Measurements from ENCODE around the gene PIK3C2B. TPM values are rescaled to one million over a fixed set of nuclear protein-coding genes. Genes with fewer than 3 reads are reported as not detected.

The PIK3C2B gene
- total RNA-seq, 2 donors from 2014 or later: 43.1 to 54.5 TPM

DNA sequence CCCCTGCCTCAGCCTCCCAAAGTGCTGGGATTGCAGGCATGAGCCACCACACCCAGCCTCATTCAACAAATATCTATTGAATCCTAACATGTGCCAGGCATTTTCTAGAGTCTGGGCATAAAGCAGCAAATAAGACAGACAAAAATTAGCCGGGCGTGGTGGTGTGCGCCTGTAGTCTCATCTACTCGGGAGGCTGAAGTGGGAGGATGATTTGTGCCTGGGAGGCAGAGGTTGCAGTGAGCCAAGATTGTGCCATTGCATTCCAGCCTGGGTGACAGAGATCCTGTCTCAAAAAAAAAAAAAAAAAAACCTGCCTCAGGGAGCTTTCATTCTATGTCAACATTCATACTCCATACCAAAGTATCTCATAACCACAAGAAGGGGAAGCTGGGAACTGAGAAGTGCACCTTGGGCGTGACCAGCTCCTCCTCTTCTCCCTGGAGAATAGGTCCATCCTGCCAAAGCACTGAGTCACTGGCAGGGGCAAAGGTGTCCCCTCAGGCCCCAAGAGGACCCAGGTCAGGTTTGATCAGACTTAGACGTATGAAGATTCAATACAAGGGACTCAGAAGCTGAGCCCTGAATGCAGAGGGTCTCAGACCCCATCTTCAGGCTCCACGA, 46.2 kb downstream of the PIK3C2B start:
- ATAC-seq (replicated peaks in 1 of 2) (no peak), DNase-seq (no peak)
- peaks cover 11 to 22% of the 10 kb centered on the region in 2 donors for H3K36me3 Mint-ChIP-seq (ENCODE audit: insufficient read depth in 2 of 2)
- peaks cover 71% of the 10 kb centered on the region for H3K4me1 Mint-ChIP-seq (ENCODE audit: low read depth)
- no peaks in the 10 kb centered on the region for H3K27me3 Mint-ChIP-seq (ENCODE audit: low read depth)
- H3K4me3 Mint-ChIP-seq: no peak overlapping the region
- no peaks in the 10 kb centered on the region for H3K9me3 Mint-ChIP-seq
- peak overlapping the region; percentile 47 for H3K27ac Mint-ChIP-seq

DNA sequence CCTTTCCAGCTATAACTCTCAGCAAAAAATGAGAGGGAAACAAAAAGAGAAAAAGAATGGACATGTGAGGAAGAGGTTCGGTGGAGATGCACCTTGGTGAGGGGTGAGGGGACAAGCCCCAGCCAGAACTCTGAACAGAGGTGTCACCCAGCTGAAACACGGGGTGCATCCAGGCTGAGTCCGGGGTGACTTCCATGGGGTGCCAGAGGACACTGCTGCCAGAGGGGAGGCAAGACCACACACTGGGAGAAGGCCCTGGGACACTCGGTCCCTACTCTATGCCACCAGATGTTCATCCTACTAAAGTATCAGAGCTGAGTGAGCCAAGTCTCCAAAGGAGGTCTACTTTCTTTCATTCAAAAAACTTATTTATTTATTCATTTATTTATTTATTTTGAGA, 46.9 kb downstream of the PIK3C2B start:
- Mint-ChIP-seq H3K9me3 (no peaks in the 10 kb centered on the region), H3K27me3 (ENCODE audit: low read depth) (no peaks in the 10 kb centered on the region), H3K4me3 (no peak overlapping the region), H3K27ac (peak overlapping the region; percentile 50), H3K36me3 (ENCODE audit: insufficient read depth in 2 of 2) (peaks cover 7 to 20% of the 10 kb centered on the region in 2 donors), H3K4me1 (ENCODE audit: low read depth) (peaks cover 70% of the 10 kb centered on the region)
- DNase-seq (no peak), ATAC-seq (replicated peaks in 1 of 2) (no peak)

DNA sequence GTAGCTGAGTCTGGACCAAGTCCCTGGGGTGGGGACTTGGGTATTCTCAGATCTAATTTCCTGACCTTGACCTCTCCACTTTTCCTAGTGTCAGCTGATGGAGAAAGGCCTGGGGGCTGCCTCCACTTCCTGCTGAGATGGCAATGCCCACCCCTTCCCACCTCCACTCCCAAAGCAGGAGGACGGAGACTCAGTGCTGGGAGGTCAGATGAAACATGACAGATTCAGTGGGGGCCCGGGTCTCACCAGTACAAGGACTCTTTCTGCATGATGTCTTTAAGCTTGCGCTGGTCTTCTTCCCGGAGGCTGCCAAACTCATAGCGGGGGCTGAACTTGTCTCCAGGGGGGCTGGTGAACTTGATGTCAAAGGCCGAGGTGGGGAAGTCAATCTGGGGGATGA, 47.4 kb downstream of the PIK3C2B start:
- H3K4me3 Mint-ChIP-seq: no peak overlapping the region
- peaks cover 7 to 21% of the 10 kb centered on the region in 2 donors for H3K36me3 Mint-ChIP-seq (ENCODE audit: insufficient read depth in 2 of 2)

DNA sequence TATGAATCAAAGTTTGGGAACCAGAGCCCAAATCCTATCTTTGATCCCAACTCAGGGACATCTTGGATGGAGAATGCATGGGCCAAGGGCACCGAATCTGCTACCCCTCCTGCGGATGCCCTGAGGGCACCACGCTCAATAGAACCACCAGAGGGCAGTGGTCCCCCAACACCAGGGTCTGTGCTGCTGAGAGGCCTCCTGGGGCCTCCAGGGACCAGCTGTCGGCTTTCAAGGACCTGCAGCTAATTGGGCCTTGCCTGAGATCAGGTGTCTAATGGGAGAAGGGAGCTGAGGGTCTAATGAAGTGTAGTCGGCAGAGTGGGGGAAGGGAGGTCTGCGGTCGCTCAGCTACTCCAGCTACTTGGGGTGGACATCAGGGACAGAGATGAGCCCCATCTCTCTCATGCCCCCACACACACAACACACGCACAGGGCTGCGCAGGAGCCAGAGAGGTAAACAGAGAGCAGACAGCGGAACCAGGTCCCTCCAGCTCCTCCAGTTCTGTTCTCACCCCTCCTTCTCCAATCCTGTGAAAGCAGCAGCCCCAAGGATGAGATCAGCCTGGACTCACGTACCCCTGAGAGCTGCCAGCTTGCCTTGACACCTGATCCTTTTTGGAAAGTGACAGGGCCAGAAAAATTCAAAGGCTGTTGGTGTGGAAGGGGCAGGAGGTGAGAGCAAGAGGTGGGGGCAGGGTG, 48.0 kb downstream of the PIK3C2B start:
- peaks cover 10 to 25% of the 10 kb centered on the region in 2 donors for H3K36me3 Mint-ChIP-seq (ENCODE audit: insufficient read depth in 2 of 2)
- peaks cover 59% of the 10 kb centered on the region for H3K4me1 Mint-ChIP-seq (ENCODE audit: low read depth)
- peak; percentile 78 to 79 for ATAC-seq (replicated peaks in 1 of 2)
- no peaks in the 10 kb centered on the region for H3K27me3 Mint-ChIP-seq (ENCODE audit: low read depth)
- DNase-seq: peak; percentile 75 to 80
- no peaks in the 10 kb centered on the region for H3K9me3 Mint-ChIP-seq
- no peak overlapping the region for H3K4me3 Mint-ChIP-seq
- peak overlapping the region; percentile 74 for H3K27ac Mint-ChIP-seq

More for the DNA sequence above, 47.4 kb downstream of the PIK3C2B start:
- DNase-seq (no peak), ATAC-seq (replicated peaks in 1 of 2) (no peak)
- Mint-ChIP-seq H3K4me1 (ENCODE audit: low read depth) (peaks cover 65% of the 10 kb centered on the region), H3K27me3 (ENCODE audit: low read depth) (no peaks in the 10 kb centered on the region), H3K9me3 (no peaks in the 10 kb centered on the region), H3K27ac (no peak overlapping the region)

DNA sequence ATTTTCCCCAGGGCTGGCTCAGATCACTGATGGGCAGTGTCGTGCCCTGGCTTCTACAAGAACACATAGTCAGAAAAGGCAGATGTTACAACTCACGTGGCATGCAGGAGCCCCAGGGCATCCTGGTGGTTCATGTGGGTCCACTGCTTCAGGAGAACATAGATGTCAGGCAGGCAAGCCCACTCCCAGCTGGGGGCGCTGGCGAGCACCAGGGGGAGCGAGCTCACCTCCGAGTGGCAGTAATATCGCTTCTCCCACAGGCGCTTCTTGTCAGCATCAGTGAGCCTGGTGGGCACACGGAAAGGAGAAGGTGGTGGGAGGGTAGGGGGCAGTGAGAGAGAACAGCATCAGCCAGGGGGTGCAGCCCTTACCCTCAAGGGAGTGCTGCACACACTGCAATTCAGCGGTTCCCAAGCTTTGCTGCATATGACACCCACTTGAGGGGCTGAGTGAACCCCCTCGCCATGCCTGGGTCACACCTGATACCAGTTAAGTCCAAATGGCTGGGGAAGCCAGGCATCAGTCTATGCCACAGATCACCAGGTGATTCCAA, 48.7 kb downstream of the PIK3C2B start:
- Mint-ChIP-seq H3K4me1 (ENCODE audit: low read depth) (peaks cover 56% of the 10 kb centered on the region), H3K36me3 (ENCODE audit: insufficient read depth in 2 of 2) (peaks cover 10 to 25% of the 10 kb centered on the region in 2 donors), H3K27ac (no peak overlapping the region), H3K27me3 (ENCODE audit: low read depth) (no peaks in the 10 kb centered on the region), H3K4me3 (no peak overlapping the region), H3K9me3 (no peaks in the 10 kb centered on the region)
- DNase-seq: peak; percentile 62 to 66
- peak; percentile 1 to 4 for ATAC-seq (replicated peaks in 1 of 2)

Other genes starting within 250 kb of the PIK3C2B start
- gene PLEKHA6, start 134.9 kb downstream of the PIK3C2B start, total RNA-seq: 1 to 10 TPM in 1 of 2 donors, under 1 TPM in 1; 0.31 to 3.4 TPM
- 10 to 100 TPM; 82.9 to 94.2 TPM for gene PPP1R15B, start 83.0 kb downstream of the PIK3C2B start, total RNA-seq
- 100 to 1,000 TPM; 147 to 153 TPM for gene MDM4, start 21.6 kb upstream of the PIK3C2B start, total RNA-seq
- not detected for gene LRRN2, start 190.9 kb upstream of the PIK3C2B start, total RNA-seq